Activated CD4-positive, alpha-beta T cell treated with anti-CD3 and anti-CD28 coated beads, Interleukin-2, amount 10 ng/mL, durations not matched to agents 24 days and 14 days (primary cell): Measurements from ENCODE around the gene DENND1A. TPM values are rescaled to one million over a fixed set of nuclear protein-coding genes. Genes with fewer than 3 reads are reported as not detected.

ENCODE experiments used
- DNase-seq: peaks from one replicate; pipeline ENCODE4 v3.0.0; 2022
- H3K27ac Mint-ChIP-seq: one replicate; pipeline ENCODE4 v1.8.0; 2022; ENCODE audit warnings: mild to moderate bottlenecking, mixed read lengths
- H3K27me3 Mint-ChIP-seq: one replicate; pipeline ENCODE4 v1.8.0; 2022; ENCODE audit warnings: mixed read lengths
- H3K36me3 Mint-ChIP-seq: one replicate; pipeline ENCODE4 v1.8.0; 2022; ENCODE audit warnings: low read depth, mild to moderate bottlenecking, mixed read lengths
- H3K4me1 Mint-ChIP-seq: one replicate; pipeline ENCODE4 v1.8.0; 2021; ENCODE audit warnings: mixed read lengths
- H3K4me3 Mint-ChIP-seq: one replicate; pipeline ENCODE4 v1.8.0; 2022; ENCODE audit warnings: mild to moderate bottlenecking, moderate library complexity, mixed read lengths
- H3K9me3 Mint-ChIP-seq: one replicate; pipeline ENCODE4 v1.8.0; 2021; ENCODE audit warnings: mixed read lengths
- intact Hi-C: fragments of 100-400 bp; cut with micrococcal nuclease; formaldehyde crosslinking; loops from one replicate; pipeline ENCODE4 v1.15.1; 2023
- total RNA-seq: library from RNA; stranded (reverse); gene quantifications from 2 replicates; pipeline ENCODE4 v1.2.3, GENCODE V29; 2022

The DENND1A gene
- total RNA-seq, 1 donor from 2014 or later = 25.2 TPM

DNA sequence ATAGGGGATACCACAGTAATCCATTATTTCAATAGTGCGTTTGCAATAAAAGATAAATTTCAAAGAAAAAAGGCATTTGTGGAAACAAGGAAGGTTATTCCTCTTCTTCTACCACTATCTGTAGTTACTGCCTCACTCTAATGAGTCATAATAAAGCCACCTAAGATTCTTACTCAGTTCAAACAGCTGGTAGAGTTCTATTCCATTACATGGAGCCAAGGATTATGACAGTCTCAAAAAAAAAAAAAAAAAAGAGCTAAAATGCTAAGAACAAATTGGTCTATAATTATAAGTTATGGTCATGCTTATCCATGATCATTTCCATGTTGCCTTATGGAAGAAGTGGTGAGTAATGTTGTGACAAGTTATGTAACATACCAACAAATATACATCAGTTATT, 46.3 kb downstream of the DENND1A start:
- Mint-ChIP-seq H3K27ac (no peak overlapping the region), H3K9me3 (no peaks in the 10 kb centered on the region), H3K27me3 (no peaks in the 10 kb centered on the region), H3K4me3 (no peak overlapping the region), H3K4me1 (peaks cover 8% of the 10 kb centered on the region), H3K36me3 (peaks cover 4% of the 10 kb centered on the region)
- DNase-seq = no peak
- intact Hi-C loops = no loop called here

- H3K36me3 Mint-ChIP-seq = peaks cover 4% of the 10 kb centered on the region
- no peak overlapping the region for H3K27ac Mint-ChIP-seq
- H3K27me3 Mint-ChIP-seq = no peaks in the 10 kb centered on the region
- H3K4me1 Mint-ChIP-seq = peaks cover 8% of the 10 kb centered on the region
- no peak overlapping the region for H3K4me3 Mint-ChIP-seq
- intact Hi-C loops = no loop called here
- H3K9me3 Mint-ChIP-seq = no peaks in the 10 kb centered on the region
- DNase-seq = no peak
Observed at GRCh38 chr9:123881604-123882003, 48.3 kb downstream of the DENND1A start.

DNA sequence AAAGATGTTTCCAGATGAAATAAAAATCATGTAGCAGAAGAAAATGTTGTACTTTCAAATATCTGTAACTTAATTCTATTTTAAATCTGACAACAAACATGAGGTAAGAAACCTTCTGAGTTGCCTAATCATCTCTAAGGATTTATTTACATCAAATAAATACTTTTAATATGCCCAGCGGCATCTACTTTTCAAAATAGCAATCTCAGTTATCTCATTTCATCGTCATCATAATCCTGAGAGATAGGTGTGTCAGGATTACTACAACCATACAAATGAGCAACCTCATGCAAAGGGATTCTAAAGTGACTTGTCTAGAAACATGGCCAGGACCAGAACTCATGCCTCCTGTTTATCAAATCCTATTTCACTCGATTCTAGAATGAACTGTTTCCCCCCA, 49.5 kb downstream of the DENND1A start:
- Mint-ChIP-seq H3K36me3 (peaks cover 9% of the 10 kb centered on the region), H3K27ac (no peak overlapping the region), H3K9me3 (no peaks in the 10 kb centered on the region), H3K27me3 (no peaks in the 10 kb centered on the region), H3K4me3 (no peak overlapping the region), H3K4me1 (peaks cover 8% of the 10 kb centered on the region)
- intact Hi-C loops = no loop called here
- DNase-seq = no peak

DNA sequence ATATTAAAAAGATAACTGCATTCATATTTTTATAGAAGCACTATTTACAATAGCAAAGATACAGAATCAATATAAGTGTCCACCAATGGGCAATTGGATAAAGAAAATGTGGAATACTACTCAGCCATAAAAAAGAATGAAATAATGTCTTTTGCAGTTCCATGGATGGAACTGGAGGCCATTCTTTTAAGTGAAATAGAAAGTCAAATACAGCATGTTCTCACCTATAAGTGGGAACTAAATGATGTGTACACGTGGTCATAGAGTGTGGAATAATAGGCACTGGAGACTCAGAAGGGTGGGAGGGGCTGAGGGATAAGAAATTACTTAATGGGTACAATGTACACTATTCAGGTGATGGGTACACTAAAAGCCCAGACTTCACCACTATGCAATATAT, 53.2 kb downstream of the DENND1A start:
- H3K4me1 Mint-ChIP-seq = peaks cover 2% of the 10 kb centered on the region
- no peak overlapping the region for H3K4me3 Mint-ChIP-seq
- DNase-seq = no peak
- no peaks in the 10 kb centered on the region for H3K9me3 Mint-ChIP-seq
- intact Hi-C loops = no loop called here
- H3K36me3 Mint-ChIP-seq = peaks cover 12% of the 10 kb centered on the region
- H3K27ac Mint-ChIP-seq = no peak overlapping the region
- no peaks in the 10 kb centered on the region for H3K27me3 Mint-ChIP-seq

- peaks cover 10% of the 10 kb centered on the region for H3K36me3 Mint-ChIP-seq
- DNase-seq = no peak
- H3K27ac Mint-ChIP-seq = no peak overlapping the region
- peaks cover under 1% of the 10 kb centered on the region for H3K4me1 Mint-ChIP-seq
- no peaks in the 10 kb centered on the region for H3K27me3 Mint-ChIP-seq
- no peak overlapping the region for H3K4me3 Mint-ChIP-seq
- intact Hi-C loops = no loop called here
- H3K9me3 Mint-ChIP-seq = no peaks in the 10 kb centered on the region
Observed at GRCh38 chr9:123872710-123873109, 57.2 kb downstream of the DENND1A start.

DNA sequence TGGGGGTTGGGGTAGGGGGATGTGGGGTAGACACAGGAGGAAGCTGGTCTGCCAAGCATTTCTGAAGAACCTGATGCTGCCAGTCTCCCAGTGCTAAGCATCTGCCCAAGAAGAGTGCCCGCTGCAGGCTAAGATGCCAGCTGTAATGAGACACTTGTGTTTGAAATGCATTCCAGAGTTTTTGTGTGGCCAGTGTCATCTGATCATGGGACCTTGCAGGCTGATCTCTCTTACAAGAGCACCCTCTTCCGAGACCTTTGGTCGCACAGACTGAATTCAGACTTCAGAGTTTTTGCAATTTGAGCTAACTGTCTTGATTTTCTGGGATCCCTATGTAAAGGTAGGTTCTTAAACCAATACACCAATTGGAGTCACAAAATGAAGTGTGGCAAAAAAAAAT, 58.1 kb downstream of the DENND1A start:
- Mint-ChIP-seq H3K9me3 (no peaks in the 10 kb centered on the region), H3K4me3 (no peak overlapping the region), H3K4me1 (peaks cover 4% of the 10 kb centered on the region), H3K36me3 (peaks cover 10% of the 10 kb centered on the region), H3K27me3 (no peaks in the 10 kb centered on the region), H3K27ac (no peak overlapping the region)
- DNase-seq = no peak
- intact Hi-C loops = no loop called here

DNA sequence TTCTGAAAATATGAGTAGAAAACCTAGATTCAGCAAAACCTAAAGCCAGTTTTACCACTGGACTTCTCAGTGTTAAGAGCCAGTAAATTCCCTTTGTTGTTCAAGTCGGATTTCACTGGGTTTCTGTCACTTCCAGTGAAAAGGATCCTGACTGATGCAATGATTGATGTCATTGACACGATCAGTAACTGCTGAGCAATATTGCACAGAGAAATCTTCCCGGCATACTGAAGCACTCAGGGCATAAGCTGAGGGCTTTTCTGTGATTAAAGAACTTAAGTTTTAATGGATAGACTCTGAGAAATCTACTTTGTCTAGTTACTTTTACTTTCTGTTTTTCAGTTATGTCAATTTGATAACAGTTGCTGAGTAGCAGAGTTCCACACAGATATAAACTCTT, 61.9 kb downstream of the DENND1A start:
- H3K36me3 Mint-ChIP-seq = no peaks in the 10 kb centered on the region
- DNase-seq = no peak
- H3K27me3 Mint-ChIP-seq = no peaks in the 10 kb centered on the region
- intact Hi-C loops = no loop called here
- no peaks in the 10 kb centered on the region for H3K9me3 Mint-ChIP-seq
- peaks cover 4% of the 10 kb centered on the region for H3K4me1 Mint-ChIP-seq
- no peak overlapping the region for H3K27ac Mint-ChIP-seq
- H3K4me3 Mint-ChIP-seq = no peak overlapping the region

- DNase-seq = no peak
Observed at GRCh38 chr9:123867034-123867433, 62.9 kb downstream of the DENND1A start.

DNA sequence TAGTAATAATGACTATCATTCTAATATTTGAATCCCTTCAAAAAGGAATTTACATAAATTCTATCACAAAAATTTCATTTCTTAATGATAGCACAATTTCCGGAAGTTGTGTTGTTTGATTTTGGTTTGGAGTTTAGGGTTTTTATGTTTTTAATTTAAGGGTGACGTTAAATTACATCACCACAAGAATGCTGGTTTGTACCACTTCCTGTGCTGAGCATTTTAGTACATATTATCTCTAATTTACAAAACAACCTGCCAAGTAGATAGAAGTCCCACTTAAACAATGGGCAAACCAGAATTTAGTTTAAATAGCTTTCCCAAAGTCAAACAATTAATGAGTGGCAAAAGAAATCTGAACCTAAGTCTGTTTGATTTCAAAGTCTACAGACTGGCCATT, 63.4 kb downstream of the DENND1A start:
- no peaks in the 10 kb centered on the region for H3K36me3 Mint-ChIP-seq
- intact Hi-C loops = no loop called here
- no peak overlapping the region for H3K4me3 Mint-ChIP-seq
- H3K27ac Mint-ChIP-seq = no peak overlapping the region
- H3K4me1 Mint-ChIP-seq = peaks cover 4% of the 10 kb centered on the region
- H3K27me3 Mint-ChIP-seq = no peaks in the 10 kb centered on the region
- H3K9me3 Mint-ChIP-seq = no peaks in the 10 kb centered on the region
- no peak for DNase-seq

More at GRCh38 chr9:123867034-123867433, 62.9 kb downstream of the DENND1A start:
- intact Hi-C loops = no loop called here
- H3K4me3 Mint-ChIP-seq = no peak overlapping the region
- H3K27me3 Mint-ChIP-seq = no peaks in the 10 kb centered on the region
- no peaks in the 10 kb centered on the region for H3K36me3 Mint-ChIP-seq
- no peaks in the 10 kb centered on the region for H3K9me3 Mint-ChIP-seq
- peaks cover 4% of the 10 kb centered on the region for H3K4me1 Mint-ChIP-seq
- no peak overlapping the region for H3K27ac Mint-ChIP-seq

GRCh38 chr9:123865226-123866000, 64.5 kb downstream of the DENND1A start:
- H3K27ac Mint-ChIP-seq = no peak overlapping the region
- no peaks in the 10 kb centered on the region for H3K36me3 Mint-ChIP-seq
- DNase-seq = no peak
- H3K4me3 Mint-ChIP-seq = no peak overlapping the region
- peaks cover 4% of the 10 kb centered on the region for H3K4me1 Mint-ChIP-seq
- no peaks in the 10 kb centered on the region for H3K9me3 Mint-ChIP-seq
- H3K27me3 Mint-ChIP-seq = no peaks in the 10 kb centered on the region
- intact Hi-C loops = no loop called here

- Mint-ChIP-seq H3K27me3 (no peaks in the 10 kb centered on the region), H3K36me3 (no peaks in the 10 kb centered on the region)
- no peak for DNase-seq
Observed at GRCh38 chr9:123864251-123864650, 65.7 kb downstream of the DENND1A start.

GRCh38 chr9:123863164-123863855, 66.6 kb downstream of the DENND1A start:
- no peaks in the 10 kb centered on the region for H3K27me3 Mint-ChIP-seq
- H3K36me3 Mint-ChIP-seq = peaks cover 2% of the 10 kb centered on the region
- no peak overlapping the region for H3K4me3 Mint-ChIP-seq
- DNase-seq = no peak
- no peaks in the 10 kb centered on the region for H3K9me3 Mint-ChIP-seq
- H3K27ac Mint-ChIP-seq = no peak overlapping the region
- H3K4me1 Mint-ChIP-seq = peaks cover 4% of the 10 kb centered on the region
- intact Hi-C loops = no loop called here

More at GRCh38 chr9:123864251-123864650, 65.7 kb downstream of the DENND1A start:
- peaks cover 4% of the 10 kb centered on the region for H3K4me1 Mint-ChIP-seq
- no peaks in the 10 kb centered on the region for H3K9me3 Mint-ChIP-seq
- no peak overlapping the region for H3K4me3 Mint-ChIP-seq
- H3K27ac Mint-ChIP-seq = no peak overlapping the region
- intact Hi-C loops = no loop called here

- no peaks in the 10 kb centered on the region for H3K4me1 Mint-ChIP-seq
- H3K36me3 Mint-ChIP-seq = peaks cover 2% of the 10 kb centered on the region
- H3K27me3 Mint-ChIP-seq = no peaks in the 10 kb centered on the region
- DNase-seq = no peak
- no peaks in the 10 kb centered on the region for H3K9me3 Mint-ChIP-seq
- no peak overlapping the region for H3K4me3 Mint-ChIP-seq
- no peak overlapping the region for H3K27ac Mint-ChIP-seq
- intact Hi-C loops = no loop called here
Observed at GRCh38 chr9:123861756-123862120, 68.2 kb downstream of the DENND1A start.

DNA sequence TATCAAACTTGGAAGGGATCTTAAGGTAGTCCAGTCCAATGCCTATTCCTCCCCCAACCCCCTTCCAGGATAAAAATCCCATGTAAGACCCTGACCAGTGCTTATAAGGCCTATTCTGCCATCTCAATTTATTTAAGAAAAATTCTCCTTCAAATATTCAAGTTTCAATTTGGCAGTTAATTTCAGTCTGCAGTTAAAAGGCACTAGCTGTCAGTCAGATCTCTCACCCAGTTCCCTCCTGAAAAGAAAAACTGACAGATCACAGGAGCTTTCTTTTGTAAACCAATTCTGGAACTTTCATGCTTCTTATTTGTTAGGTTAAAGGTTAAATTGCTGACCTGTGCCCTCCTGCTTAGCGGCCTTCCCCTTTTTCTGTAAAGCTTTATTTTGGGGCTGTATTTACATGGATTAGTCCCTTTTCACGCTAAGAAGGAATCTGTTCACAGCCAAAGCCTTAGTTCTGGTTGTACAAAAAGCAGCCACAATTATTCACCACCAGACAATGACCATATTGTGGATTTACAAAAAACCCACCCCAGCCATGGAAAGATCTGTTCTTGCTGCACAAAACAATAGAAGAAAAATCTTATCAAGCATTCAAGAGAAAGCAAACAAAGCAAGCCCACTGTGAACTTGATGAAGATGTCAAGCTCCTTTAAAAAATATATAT, 68.7 kb downstream of the DENND1A start:
- H3K4me3 Mint-ChIP-seq = no peak overlapping the region
- H3K27ac Mint-ChIP-seq = no peak overlapping the region
- DNase-seq = no peak
- no peaks in the 10 kb centered on the region for H3K27me3 Mint-ChIP-seq
- peaks cover 2% of the 10 kb centered on the region for H3K36me3 Mint-ChIP-seq
- intact Hi-C loops = no loop called here
- H3K9me3 Mint-ChIP-seq = peaks cover 4% of the 10 kb centered on the region
- H3K4me1 Mint-ChIP-seq = no peaks in the 10 kb centered on the region
